IPS-18a (cell line): ENCODE data around the gene KRT13.
A peak's percentile ranks its signal among the peaks of the same experiment; 100 is the strongest.

Source experiments
- H3K27ac ChIP-seq: one replicate; pipeline ENCODE4 v1.5.1; 2013; ENCODE audit warnings: low read length
- H3K27me3 ChIP-seq: one replicate; pipeline ENCODE4 v1.6.1; 2013; ENCODE audit warnings: mild to moderate bottlenecking, low read length; ENCODE audit not compliant: control insufficient read depth, insufficient read depth
- H3K36me3 ChIP-seq: one replicate; pipeline ENCODE4 v1.6.1; 2013; ENCODE audit warnings: low read depth, low read length; ENCODE audit not compliant: control insufficient read depth
- H3K4me1 ChIP-seq: one replicate; pipeline ENCODE4 v1.6.1; 2013; ENCODE audit warnings: low read depth, low read length; ENCODE audit not compliant: control insufficient read depth
- H3K4me3 ChIP-seq: one replicate; pipeline ENCODE4 v1.5.1; 2013; ENCODE audit warnings: low read length
- H3K9ac ChIP-seq: one replicate; pipeline ENCODE4 v1.6.1; 2013; ENCODE audit warnings: mild to moderate bottlenecking, low read length, moderate library complexity
- H3K9me3 ChIP-seq: one replicate; pipeline ENCODE4 v1.6.1; 2013; ENCODE audit warnings: low read depth, low read length; ENCODE audit not compliant: control insufficient read depth

The KRT13 gene

DNA sequence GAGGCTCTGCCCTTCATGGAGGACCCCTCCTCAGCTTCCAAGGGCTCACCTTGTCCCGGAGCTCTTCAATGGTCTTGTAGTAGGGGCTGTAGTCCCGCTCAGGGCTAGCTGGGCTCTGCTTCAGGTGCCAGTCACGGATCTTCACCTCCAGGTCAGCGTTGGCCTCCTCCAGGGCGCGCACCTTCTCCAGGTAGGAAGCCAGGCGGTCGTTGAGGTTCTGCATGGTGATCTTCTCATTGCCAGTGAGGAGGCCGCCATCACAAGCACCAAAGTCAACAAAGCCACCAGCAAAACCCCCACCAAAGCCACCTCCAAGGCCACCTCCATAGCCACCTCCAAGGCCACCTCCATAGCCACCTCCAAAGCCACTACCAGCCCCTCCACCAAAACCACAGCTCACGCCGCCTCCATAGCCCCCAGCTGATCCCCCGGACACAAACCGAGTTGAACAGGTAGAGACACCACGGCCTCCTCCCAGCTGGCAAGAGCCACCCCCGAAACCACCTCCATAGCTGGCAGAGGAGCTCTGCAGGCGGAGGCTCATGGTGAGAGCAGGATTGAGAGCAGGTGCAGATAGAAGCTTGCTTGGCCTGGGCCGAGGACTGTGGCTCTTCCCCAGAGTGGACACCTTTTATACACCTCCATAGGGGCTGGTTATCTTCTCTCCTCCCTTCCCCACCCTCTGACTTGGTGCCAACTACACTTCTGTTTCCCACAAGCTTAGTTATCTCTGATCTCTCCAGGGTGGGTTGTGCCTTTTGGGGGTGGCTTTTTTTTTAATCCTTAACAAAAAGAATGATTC lies at the start of gene KRT13:
TSS of gene KRT13 (minus strand) at position 606 of the 802 bp plus-strand sequence. CDS start at position 544, 62 bp downstream.
- H3K4me3 ChIP-seq = no peak within 1 kb of the TSS
- H3K9me3 ChIP-seq = no peaks in the 10 kb centered on the region
- no peak within 1 kb of the TSS for H3K9ac ChIP-seq
- H3K27ac ChIP-seq = no peak within 1 kb of the TSS
- H3K4me1 ChIP-seq = peaks cover 14% of the 10 kb centered on the region
- no peaks in the 10 kb centered on the region for H3K36me3 ChIP-seq
- no peaks in the 10 kb centered on the region for H3K27me3 ChIP-seq

DNA sequence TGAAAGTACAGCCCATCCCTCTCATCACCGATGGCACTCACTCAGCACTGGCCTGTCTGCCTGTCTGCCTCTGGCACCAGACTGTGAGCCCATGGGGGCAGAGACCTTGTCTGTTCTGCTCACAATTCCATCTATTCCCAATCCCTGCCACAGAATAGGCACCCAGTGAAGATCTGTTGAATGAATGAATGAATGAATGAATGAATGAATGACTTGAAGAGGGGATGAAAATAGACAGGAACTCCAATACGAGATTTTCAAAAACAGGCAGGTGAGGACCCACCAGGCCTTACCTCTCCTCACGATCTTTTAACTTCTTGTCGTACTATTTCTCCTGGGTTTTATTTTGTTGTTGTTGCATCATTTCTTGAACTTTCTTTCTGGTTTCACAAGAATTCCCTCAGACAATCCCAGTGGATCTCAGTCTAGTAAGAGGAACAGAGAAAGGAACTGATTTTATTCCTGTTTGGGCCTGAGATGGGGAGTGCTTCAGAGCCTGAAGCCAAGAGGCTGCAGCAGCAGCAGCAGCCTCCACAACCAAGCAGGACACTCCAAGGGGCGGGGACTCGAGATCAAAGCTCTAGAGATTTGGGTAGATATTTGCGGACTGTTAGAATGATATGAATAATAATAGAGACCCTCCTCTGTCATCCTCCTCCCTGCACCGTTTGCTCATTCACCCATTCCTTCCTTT lies 48.7 kb upstream of the KRT13 start:
- no peak overlapping the region for H3K4me3 ChIP-seq
- H3K27ac ChIP-seq = no peak overlapping the region
- H3K4me1 ChIP-seq = peaks cover 10% of the 10 kb centered on the region
- no peak overlapping the region for H3K9ac ChIP-seq
- no peaks in the 10 kb centered on the region for H3K36me3 ChIP-seq
- H3K27me3 ChIP-seq = no peaks in the 10 kb centered on the region
- H3K9me3 ChIP-seq = no peaks in the 10 kb centered on the region

DNA sequence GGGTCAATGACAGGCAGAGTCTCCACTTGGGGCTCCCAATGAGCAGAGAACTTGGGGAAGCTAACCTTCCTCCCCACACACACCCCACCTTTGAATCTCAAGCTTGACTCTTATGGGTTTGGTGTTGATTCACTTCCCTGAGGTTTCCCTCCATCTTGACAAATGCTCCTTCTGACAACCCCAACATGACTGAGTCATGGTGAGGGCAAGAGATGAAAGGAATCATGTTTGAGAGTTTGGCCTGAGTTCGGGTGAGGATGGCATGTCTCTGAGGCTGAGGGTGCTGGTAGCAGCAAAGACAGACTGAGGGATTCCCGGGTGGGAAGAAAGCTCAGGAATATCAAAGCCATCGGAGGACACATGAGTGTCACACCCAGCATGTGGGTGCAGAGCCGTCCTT lies 47.8 kb upstream of the KRT13 start:
- Histone ChIP-seq H3K36me3 (no peaks in the 10 kb centered on the region), H3K27ac (no peak overlapping the region), H3K4me1 (peaks cover 18% of the 10 kb centered on the region), H3K9ac (no peak overlapping the region), H3K4me3 (no peak overlapping the region), H3K27me3 (peaks cover 3% of the 10 kb centered on the region), H3K9me3 (no peaks in the 10 kb centered on the region)

DNA sequence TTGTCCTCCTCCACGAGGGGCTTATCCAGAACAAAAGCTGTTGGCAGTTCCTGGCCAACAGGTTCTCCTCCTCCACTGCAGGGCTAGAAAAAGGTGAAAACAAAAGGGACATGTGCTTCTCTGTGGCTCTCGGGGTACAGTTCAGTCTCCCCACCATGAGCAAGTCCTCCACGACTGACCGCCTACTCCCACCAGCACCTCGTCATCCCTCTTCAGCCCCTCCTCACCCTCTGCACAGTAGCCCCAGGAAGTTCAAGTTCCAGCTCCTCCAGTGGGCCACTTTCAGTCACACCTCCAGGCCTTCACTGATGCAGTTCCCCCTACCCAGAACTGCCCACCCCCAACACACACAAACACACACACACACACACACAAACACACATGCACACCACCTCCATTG lies 47.0 kb upstream of the KRT13 start:
- H3K9me3 ChIP-seq = no peaks in the 10 kb centered on the region
- peaks cover 4% of the 10 kb centered on the region for H3K27me3 ChIP-seq
- H3K36me3 ChIP-seq = no peaks in the 10 kb centered on the region
- H3K4me1 ChIP-seq = peaks cover 18% of the 10 kb centered on the region
- H3K27ac ChIP-seq = no peak overlapping the region
- no peak overlapping the region for H3K4me3 ChIP-seq
- no peak overlapping the region for H3K9ac ChIP-seq

DNA sequence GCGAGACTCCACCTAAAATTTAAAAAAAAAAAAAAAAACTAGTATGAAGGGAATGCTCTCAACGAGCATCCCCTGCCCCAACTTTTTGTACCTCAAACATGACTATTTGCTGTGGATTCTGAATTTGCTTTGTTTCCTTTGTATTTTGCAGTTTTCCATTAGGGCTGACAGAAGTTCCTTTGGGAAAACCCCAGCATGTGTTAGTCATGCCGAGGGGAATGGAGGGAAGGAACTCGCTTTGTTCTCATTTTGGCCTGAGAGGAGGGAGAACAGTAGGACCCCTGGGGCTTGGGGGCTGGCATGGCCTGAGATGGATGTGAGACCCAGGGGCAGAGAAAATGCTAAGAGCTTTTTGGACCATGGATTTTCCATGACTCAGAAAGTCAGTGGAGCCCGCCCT lies 46.0 kb upstream of the KRT13 start:
- Histone ChIP-seq H3K9ac (no peak overlapping the region), H3K27ac (no peak overlapping the region), H3K36me3 (no peaks in the 10 kb centered on the region), H3K4me3 (no peak overlapping the region), H3K4me1 (peaks cover 18% of the 10 kb centered on the region), H3K9me3 (no peaks in the 10 kb centered on the region), H3K27me3 (peaks cover 4% of the 10 kb centered on the region)

DNA sequence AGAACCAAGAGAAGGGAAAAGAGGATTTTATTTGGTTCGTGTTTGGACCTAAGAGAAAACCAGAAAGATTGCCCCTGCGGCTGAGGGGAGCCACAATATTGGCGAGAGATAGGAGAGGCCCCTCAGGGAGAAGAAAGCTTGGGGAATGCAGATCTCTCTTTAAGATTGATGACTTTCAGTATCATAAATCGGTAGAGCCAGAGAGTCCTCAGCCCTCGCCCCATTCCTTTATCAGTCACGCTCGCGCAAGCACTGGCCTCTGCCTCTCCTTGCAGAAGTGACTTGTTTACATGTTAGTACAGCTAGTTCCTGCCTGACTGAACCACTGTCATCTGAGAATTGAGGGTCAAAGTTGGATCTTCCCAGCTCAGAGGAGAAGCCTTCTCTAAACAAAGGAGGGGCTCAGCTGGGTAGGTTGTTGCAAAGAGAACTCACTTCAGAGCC lies 44.2 kb upstream of the KRT13 start:
- peaks cover 4% of the 10 kb centered on the region for H3K27me3 ChIP-seq
- H3K9me3 ChIP-seq = no peaks in the 10 kb centered on the region
- H3K4me1 ChIP-seq = peaks cover 22% of the 10 kb centered on the region
- H3K36me3 ChIP-seq = no peaks in the 10 kb centered on the region
- H3K9ac ChIP-seq = no peak overlapping the region
- no peak overlapping the region for H3K27ac ChIP-seq
- no peak overlapping the region for H3K4me3 ChIP-seq

DNA sequence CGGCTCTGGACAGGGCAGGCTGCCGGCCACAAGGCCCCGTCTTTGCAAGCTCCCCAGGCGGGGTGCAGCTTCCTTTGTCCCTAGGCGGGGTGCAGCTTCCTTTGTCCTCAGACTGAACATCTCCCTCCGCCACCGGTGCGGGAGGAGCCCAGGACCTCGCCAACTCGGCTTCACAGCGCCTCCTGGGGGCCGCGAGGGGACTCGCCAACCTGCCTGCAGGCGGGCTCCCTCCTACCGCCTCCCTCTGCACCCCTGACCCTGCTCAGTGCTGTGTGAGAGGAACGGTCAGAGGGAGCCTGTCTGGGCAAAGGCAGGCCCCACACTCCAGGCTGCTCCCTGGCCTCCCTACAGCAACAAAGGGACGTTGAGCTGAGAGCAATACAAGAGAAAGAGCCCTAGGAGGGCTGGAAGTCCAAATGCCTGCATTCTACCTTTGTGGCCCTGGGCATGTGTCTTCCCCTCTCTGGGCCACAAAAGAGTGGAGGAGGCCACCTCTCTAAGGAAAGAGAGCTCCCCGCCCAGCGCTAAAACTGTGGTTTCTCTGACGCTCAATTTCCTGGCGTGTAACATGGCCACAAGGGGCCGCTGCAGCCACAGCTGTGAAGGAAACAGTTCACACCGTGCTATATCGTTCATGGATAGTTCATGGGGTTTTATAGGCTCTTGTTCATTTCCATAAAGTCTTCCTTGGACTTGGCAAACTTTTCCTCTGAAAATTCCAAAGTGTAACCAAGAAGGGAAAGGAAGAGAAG lies 43.6 kb upstream of the KRT13 start:
- H3K27me3 ChIP-seq = peaks cover 4% of the 10 kb centered on the region
- peak overlapping the region; percentile 43 for H3K4me3 ChIP-seq
- H3K9ac ChIP-seq = peak overlapping the region; percentile 54
- peak overlapping the region; percentile 83 for H3K27ac ChIP-seq
- H3K4me1 ChIP-seq = peaks cover 22% of the 10 kb centered on the region
- H3K9me3 ChIP-seq = no peaks in the 10 kb centered on the region
- H3K36me3 ChIP-seq = no peaks in the 10 kb centered on the region

DNA sequence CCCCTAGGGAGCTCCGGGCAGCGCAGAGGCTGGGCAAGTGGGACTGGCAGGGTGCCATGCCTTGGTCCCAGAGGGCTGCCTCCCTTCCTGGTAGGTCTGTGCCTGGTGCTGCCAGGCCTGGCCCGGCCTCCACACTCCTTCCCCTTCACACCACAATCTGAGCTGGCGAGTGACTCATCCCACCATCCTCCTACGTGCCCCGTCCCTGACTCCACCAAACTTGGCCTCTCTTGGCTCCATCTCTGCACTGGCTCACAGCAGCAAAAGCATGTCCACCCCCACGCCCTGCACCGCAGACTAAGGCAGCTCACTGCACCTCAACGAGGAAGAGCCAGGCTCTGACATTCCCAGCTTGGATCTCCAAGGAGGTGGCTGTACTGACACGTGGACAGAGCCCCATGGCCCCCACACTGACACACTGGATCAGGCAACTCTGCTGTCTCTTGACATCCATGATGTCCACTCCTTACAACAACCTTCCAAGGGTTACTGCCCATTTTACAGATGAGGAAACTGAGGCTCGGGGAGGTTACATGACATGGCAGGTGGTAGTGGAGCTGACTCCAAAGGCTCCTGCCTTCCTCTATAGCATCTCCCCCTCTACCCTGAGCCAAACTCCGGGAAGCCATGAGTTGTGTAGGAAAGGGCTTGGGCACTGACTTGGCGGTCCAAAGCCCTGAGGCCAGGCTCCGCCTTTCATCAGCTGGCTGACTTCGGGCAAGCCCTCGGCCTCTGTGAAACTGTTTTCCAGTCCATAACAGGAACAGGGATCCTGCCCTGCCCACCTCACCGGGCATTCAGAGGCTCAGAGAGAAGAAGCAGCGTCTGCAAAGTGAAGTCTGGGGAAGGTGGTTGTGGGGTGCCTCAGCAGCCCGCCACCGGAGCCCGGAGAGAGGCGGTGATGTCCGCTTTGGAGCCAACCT lies 42.8 kb upstream of the KRT13 start:
- H3K27ac ChIP-seq = no peak overlapping the region
- H3K36me3 ChIP-seq = no peaks in the 10 kb centered on the region
- no peak overlapping the region for H3K4me3 ChIP-seq
- H3K9me3 ChIP-seq = no peaks in the 10 kb centered on the region
- peaks cover 4% of the 10 kb centered on the region for H3K27me3 ChIP-seq
- peak overlapping the region; percentile 45 for H3K9ac ChIP-seq
- H3K4me1 ChIP-seq = peaks cover 20% of the 10 kb centered on the region

DNA sequence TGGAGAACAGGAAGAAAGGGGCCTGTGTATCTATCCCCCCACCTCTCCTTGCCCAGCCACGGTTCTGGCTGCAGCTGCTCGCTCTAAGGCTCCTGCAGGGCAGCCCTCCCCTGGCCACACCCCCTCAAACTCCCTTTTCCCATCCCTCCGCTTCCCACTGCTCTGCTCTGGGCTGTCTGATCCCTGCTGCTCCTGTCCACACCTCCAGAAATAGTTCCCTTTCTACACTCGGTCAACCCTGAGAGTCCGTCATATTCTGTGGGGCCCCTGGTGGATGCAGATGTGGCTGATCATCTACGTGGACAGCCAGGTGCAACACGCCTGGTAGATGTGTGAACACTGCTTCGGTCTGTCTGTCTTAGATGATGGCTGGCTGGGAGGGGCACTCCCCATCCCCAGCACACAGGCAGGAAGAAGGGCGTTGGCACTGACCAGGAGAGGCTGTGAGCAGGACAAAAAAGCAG lies 42.0 kb upstream of the KRT13 start:
- H3K27me3 ChIP-seq = peaks cover 4% of the 10 kb centered on the region
- no peak overlapping the region for H3K9ac ChIP-seq
- H3K4me3 ChIP-seq = no peak overlapping the region
- H3K4me1 ChIP-seq = peaks cover 20% of the 10 kb centered on the region
- no peaks in the 10 kb centered on the region for H3K36me3 ChIP-seq
- no peaks in the 10 kb centered on the region for H3K9me3 ChIP-seq
- H3K27ac ChIP-seq = no peak overlapping the region

DNA sequence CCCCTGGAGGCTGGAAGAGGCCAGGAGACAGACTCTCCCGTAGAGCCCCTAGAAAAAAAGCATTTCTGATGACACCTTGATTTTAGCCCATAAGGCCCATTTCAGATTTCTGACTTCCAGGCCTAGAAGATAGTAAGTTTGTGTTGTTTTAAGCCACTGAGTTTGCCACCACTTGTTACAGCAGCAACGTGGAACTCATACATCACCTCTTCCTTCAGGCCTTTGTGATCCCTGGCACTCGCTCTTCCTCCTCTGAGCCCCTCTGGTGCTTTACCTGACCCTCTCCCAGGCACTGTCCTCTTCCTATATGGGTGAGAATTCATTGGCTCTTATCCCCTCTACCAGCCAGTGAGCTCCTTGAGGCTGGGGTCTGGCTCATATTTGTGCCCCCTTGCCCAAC lies 41.4 kb upstream of the KRT13 start:
- Histone ChIP-seq H3K36me3 (no peaks in the 10 kb centered on the region), H3K9me3 (no peaks in the 10 kb centered on the region), H3K27me3 (peaks cover 4% of the 10 kb centered on the region), H3K9ac (no peak overlapping the region), H3K27ac (no peak overlapping the region), H3K4me1 (peaks cover 20% of the 10 kb centered on the region), H3K4me3 (no peak overlapping the region)
